ENCODE data around the gene KIZ. TPM values are rescaled to one million over a fixed set of nuclear protein-coding genes. Genes with fewer than 3 reads are reported as not detected.
"Not testable (repeated sequence)": the region's sequence is repeated elsewhere in the genome, so short reads cannot be mapped to it uniquely, and the experiment has no call there.

The KIZ gene
- total RNA-seq, 1 experiment from 2014 or later: 13.2 TPM

- no peak overlapping the region for H3K27ac ChIP-seq
- no peaks in the 10 kb centered on the region for H3K9me3 ChIP-seq (replicated peaks)
- H3K27me3 ChIP-seq (replicated peaks): no peaks in the 10 kb centered on the region
- H3K4me1 ChIP-seq (replicated peaks): peaks cover 7% of the 10 kb centered on the region
- H3K36me3 ChIP-seq: no peaks in the 10 kb centered on the region
- H3K4me3 ChIP-seq: no peak overlapping the region
- DNase-seq (ENCODE audit: low read depth in 1 of 2, low spot score in 2 of 2): no peak
Measured at GRCh38 chr20:21238818-21239536, 113.1 kb downstream of the KIZ start.

- no peak overlapping the region for H3K27ac ChIP-seq
- H3K9me3 ChIP-seq (replicated peaks): no peaks in the 10 kb centered on the region
- H3K36me3 ChIP-seq: no peaks in the 10 kb centered on the region
- peaks cover 7% of the 10 kb centered on the region for H3K4me1 ChIP-seq (replicated peaks)
- H3K4me3 ChIP-seq: no peak overlapping the region
- H3K27me3 ChIP-seq (replicated peaks): no peaks in the 10 kb centered on the region
- DNase-seq (ENCODE audit: low read depth in 1 of 2, low spot score in 2 of 2): no peak
Measured at GRCh38 chr20:21240394-21240793, 114.5 kb downstream of the KIZ start.

GRCh38 chr20:21241406-21241805 is 115.5 kb downstream of the KIZ start:
- Histone ChIP-seq H3K36me3 (no peaks in the 10 kb centered on the region), H3K9me3 (replicated peaks) (no peaks in the 10 kb centered on the region), H3K4me3 (no peak overlapping the region), H3K27me3 (replicated peaks) (no peaks in the 10 kb centered on the region), H3K27ac (no peak overlapping the region), H3K4me1 (replicated peaks) (no peaks in the 10 kb centered on the region)
- DNase-seq (ENCODE audit: low read depth in 1 of 2, low spot score in 2 of 2): no peak

DNA sequence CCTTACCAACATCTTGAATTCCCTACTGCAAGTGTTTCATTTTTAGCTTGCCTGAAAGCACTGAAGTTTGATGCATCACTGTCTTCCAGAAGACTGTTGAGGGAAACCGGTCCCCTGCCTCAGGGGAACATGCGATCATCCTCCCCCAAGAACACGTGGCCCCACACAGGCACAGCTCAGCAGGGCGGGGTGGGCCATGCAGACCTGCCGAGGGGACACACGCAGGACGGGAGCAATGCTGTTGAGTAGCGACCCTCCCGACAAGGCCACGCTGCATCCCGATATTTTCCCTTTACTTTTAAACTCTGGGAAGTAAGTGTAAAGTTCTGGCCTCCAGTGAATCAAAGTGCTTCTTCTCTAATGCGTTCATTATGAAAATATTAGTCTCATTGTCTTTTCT is 117.9 kb downstream of the KIZ start:
- H3K27ac ChIP-seq: no peak overlapping the region
- H3K9me3 ChIP-seq (replicated peaks): no peaks in the 10 kb centered on the region
- no peaks in the 10 kb centered on the region for H3K36me3 ChIP-seq
- no peak for DNase-seq (ENCODE audit: low read depth in 1 of 2, low spot score in 2 of 2)
- no peak overlapping the region for H3K4me3 ChIP-seq
- no peaks in the 10 kb centered on the region for H3K4me1 ChIP-seq (replicated peaks)
- no peaks in the 10 kb centered on the region for H3K27me3 ChIP-seq (replicated peaks)

DNA sequence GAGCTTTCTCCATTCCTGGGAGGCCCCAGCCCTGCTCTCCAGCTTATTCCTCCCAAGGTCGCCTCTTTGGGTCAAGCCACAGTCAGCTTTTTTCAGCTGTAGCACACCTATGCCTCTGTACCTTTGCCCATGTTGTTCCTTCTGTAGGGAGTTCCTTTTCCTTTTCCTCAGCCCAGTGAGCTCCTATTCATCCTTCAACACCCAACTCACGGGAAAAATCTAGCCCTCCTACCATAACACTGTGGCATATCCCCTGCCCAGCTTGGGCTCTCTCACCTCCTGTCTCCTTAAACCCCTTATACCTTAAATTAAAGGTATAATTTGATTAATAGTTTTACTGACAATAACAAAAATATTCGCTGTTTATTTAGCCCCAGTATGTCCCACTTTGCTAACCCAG is 118.9 kb downstream of the KIZ start:
- no peak for DNase-seq (ENCODE audit: low read depth in 1 of 2, low spot score in 2 of 2)

DNA sequence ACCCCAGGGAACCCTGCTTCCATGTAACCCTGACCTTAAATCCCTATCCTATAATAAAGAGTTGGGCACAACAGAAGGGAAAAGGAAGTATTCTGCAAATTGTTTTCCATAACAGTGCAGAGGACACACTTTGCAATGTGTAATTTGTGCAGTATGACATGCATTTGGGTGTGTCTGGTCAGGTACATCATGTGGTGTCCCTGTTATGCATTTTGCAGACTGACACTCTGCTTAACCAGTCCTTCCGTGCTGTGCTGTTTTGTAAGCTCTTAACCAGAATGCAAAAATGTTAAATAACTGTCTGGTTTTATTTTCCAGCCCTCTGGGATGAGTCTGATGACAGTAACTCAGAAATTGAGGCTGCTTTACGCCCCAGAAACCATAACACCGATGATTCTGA is 120.3 kb downstream of the KIZ start:
- Histone ChIP-seq H3K27ac (no peak overlapping the region), H3K4me3 (no peak overlapping the region), H3K27me3 (replicated peaks) (no peaks in the 10 kb centered on the region), H3K36me3 (no peaks in the 10 kb centered on the region), H3K4me1 (replicated peaks) (no peaks in the 10 kb centered on the region), H3K9me3 (replicated peaks) (no peaks in the 10 kb centered on the region)
- DNase-seq (ENCODE audit: low read depth in 1 of 2, low spot score in 2 of 2): no peak

More for the DNA sequence above, 118.9 kb downstream of the KIZ start:
- no peaks in the 10 kb centered on the region for H3K36me3 ChIP-seq
- no peak overlapping the region for H3K27ac ChIP-seq
- no peaks in the 10 kb centered on the region for H3K9me3 ChIP-seq (replicated peaks)
- no peaks in the 10 kb centered on the region for H3K4me1 ChIP-seq (replicated peaks)
- H3K4me3 ChIP-seq: no peak overlapping the region
- no peaks in the 10 kb centered on the region for H3K27me3 ChIP-seq (replicated peaks)

- DNase-seq (ENCODE audit: low read depth in 1 of 2, low spot score in 2 of 2); H3K27me3 ChIP-seq (replicated peaks); H3K4me1 ChIP-seq (replicated peaks); H3K9me3 ChIP-seq (replicated peaks); H3K36me3 ChIP-seq; H3K27ac ChIP-seq; H3K4me3 ChIP-seq: not testable (repeated sequence)
Measured at GRCh38 chr20:21247603-21248095, 121.8 kb downstream of the KIZ start.

DNA sequence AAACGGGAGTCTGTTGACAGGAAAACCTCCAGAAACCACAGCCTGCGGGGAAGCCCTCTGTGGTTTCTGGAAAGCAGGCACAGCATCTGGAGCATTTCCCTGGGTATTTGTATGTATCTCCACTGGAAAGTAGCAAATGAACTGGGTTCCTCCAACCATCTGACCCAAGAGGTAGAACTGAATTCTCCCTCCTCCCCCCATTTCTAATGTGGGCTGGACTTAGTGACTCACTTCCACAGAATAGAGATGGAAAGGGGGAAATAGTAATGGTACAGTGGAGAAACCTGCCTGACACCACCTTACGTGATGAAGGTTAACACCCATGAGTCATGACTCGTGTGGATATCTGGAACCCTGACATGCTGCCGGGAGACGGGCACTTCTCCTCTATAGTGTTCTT is 125.4 kb downstream of the KIZ start:
- no peaks in the 10 kb centered on the region for H3K27me3 ChIP-seq (replicated peaks)
- no peaks in the 10 kb centered on the region for H3K4me1 ChIP-seq (replicated peaks)
- DNase-seq (ENCODE audit: low read depth in 1 of 2, low spot score in 2 of 2): no peak
- no peaks in the 10 kb centered on the region for H3K9me3 ChIP-seq (replicated peaks)
- H3K27ac ChIP-seq: no peak overlapping the region
- H3K36me3 ChIP-seq: no peaks in the 10 kb centered on the region
- no peak overlapping the region for H3K4me3 ChIP-seq

- Histone ChIP-seq H3K4me1 (replicated peaks) (no peaks in the 10 kb centered on the region), H3K4me3 (no peak overlapping the region), H3K36me3 (no peaks in the 10 kb centered on the region), H3K27me3 (replicated peaks) (no peaks in the 10 kb centered on the region), H3K9me3 (replicated peaks) (no peaks in the 10 kb centered on the region), H3K27ac (no peak overlapping the region)
- DNase-seq (ENCODE audit: low read depth in 1 of 2, low spot score in 2 of 2): no peak
Measured at GRCh38 chr20:21257192-21257591, 131.3 kb downstream of the KIZ start.

DNA sequence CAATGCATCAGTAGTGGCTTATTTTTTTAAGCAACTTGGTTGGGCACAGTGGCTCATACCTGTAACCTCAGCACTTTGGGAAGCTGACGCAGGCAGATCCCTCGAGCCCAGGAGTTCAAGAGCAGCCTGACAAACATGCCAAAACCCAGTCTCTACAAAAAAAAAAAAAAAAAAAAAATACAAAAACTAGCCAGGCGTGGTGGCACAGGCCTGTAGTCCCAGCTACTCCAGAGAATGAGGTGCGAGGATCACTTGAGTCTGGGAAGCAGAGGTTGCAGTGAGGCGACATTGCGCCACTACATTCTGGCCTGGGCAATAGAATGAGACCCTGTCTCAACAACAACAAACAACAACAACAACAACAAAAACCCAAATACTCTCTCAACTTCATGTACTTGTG is 132.5 kb downstream of the KIZ start:
- no peaks in the 10 kb centered on the region for H3K4me1 ChIP-seq (replicated peaks)
- H3K27ac ChIP-seq: no peak overlapping the region
- no peak overlapping the region for H3K4me3 ChIP-seq
- H3K27me3 ChIP-seq (replicated peaks): no peaks in the 10 kb centered on the region
- no peaks in the 10 kb centered on the region for H3K9me3 ChIP-seq (replicated peaks)
- no peak for DNase-seq (ENCODE audit: low read depth in 1 of 2, low spot score in 2 of 2)
- H3K36me3 ChIP-seq: no peaks in the 10 kb centered on the region

GRCh38 chr20:21259346-21259745 is 133.5 kb downstream of the KIZ start:
- Histone ChIP-seq H3K4me3 (no peak overlapping the region), H3K27me3 (replicated peaks) (no peaks in the 10 kb centered on the region), H3K9me3 (replicated peaks) (no peaks in the 10 kb centered on the region), H3K27ac (no peak overlapping the region), H3K36me3 (no peaks in the 10 kb centered on the region), H3K4me1 (replicated peaks) (no peaks in the 10 kb centered on the region)
- DNase-seq (ENCODE audit: low read depth in 1 of 2, low spot score in 2 of 2): no peak

DNA sequence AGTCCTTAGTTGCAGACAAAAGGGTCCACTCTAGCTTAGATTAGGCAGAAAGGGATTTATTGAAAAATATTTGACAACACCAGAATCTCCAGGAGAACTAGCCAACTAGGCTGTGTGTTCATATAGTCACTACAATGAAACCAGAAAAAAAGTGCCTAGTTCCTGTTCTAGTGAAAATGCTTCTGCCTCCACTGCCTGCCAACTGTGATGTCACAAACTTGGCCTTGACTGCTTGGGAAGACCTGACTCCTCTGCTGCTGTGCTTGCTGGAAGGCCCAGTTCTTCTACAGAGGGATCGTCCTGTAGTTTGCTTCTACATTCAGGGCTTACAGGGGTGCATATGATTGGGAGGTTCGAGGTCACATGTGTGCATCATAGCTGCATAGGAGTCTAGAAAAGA is 136.9 kb downstream of the KIZ start:
- no peaks in the 10 kb centered on the region for H3K27me3 ChIP-seq (replicated peaks)
- no peak for DNase-seq (ENCODE audit: low read depth in 1 of 2, low spot score in 2 of 2)
- no peak overlapping the region for H3K27ac ChIP-seq
- H3K36me3 ChIP-seq: no peaks in the 10 kb centered on the region
- no peak overlapping the region for H3K4me3 ChIP-seq
- no peaks in the 10 kb centered on the region; the same call in 1 of the 2 replicates for H3K9me3 ChIP-seq (replicated peaks)
- no peaks in the 10 kb centered on the region for H3K4me1 ChIP-seq (replicated peaks)

DNA sequence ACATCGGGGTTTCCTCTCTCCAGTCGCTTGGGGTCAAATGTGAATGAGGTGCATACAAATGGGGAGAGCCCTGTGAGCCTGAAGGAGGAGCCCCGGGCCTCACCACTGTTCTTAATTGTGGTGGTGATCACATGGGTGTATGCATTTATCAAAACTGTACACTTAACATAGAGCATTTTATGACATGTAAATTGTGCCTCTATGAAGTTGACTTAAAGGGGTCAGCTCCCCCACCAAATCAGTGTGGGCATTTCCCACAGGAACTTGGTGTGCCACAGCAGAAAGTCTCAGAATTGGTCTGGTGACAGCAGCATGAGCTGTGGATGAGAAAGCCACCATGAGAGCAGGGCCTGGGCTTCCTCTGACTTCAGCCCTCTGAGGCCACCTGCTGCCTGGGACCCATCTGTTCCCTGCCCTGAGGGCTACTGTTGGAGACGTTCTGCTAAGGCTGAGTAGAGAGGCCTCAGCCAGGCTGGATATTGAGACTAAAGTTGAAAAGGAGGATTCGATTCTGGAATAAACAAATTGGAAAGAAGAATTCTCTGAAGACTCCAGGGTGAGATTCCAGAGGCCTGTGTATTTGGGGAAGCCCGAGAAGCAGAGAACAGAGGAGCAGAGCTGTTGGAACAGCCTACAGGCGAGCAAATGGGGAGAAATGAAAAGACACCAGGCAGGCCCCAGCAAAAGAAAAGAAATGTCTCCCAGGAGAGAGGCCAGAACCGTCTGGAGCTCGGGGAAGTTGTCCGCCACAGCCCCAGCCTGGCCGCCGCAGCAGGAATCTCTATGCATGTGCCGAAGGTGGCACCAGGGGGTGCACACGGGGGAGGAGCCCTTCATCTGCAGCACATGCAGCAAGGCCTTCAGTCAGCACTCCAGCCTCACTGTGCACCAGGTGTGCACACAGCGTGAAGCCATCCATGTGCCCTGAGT is 139.6 kb downstream of the KIZ start:
- Histone ChIP-seq H3K27ac (no peak overlapping the region), H3K36me3 (no peaks in the 10 kb centered on the region), H3K9me3 (replicated peaks) (no peaks in the 10 kb centered on the region; the same call in 1 of the 2 replicates), H3K27me3 (replicated peaks) (no peaks in the 10 kb centered on the region), H3K4me3 (no peak overlapping the region), H3K4me1 (replicated peaks) (no peaks in the 10 kb centered on the region)
- no peak for DNase-seq (ENCODE audit: low read depth in 1 of 2, low spot score in 2 of 2)

DNA sequence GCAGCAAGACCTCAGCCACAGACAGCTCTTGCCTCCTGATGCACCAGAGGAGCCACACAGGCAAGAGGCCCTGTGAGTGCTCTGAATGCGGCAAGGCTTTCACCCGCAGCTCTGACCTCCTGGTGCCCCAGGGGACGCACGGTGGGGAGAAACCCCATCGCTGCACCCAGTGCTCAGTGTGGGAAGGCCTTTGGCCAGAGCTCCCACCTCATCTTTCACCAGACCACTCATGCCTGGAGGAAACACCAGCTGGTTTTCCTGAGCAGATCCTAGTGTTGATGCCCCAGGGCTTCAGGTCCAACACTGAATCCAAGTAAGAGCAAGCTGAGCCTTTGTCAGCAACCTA is 140.3 kb downstream of the KIZ start:
- no peaks in the 10 kb centered on the region for H3K27me3 ChIP-seq (replicated peaks)
- H3K4me1 ChIP-seq (replicated peaks): no peaks in the 10 kb centered on the region
- DNase-seq (ENCODE audit: low read depth in 1 of 2, low spot score in 2 of 2): no peak
- no peak overlapping the region for H3K27ac ChIP-seq
- H3K4me3 ChIP-seq: no peak overlapping the region
- no peaks in the 10 kb centered on the region for H3K36me3 ChIP-seq
- H3K9me3 ChIP-seq (replicated peaks): no peaks in the 10 kb centered on the region; the same call in 1 of the 2 replicates

All from SJSA1 (cell line).